Body of pancreas (tissue), 4 donors: ENCODE results near the gene POMC. TPM values are rescaled to one million over a fixed set of nuclear protein-coding genes. Genes with fewer than 3 reads are reported as not detected.

Experiments used
- ATAC-seq: fragments of 150-250 bp; one replicate; pipeline ENCODE4 v1.9.1; 2016
- DNase-seq, 4 donors: peaks; one replicate each; pipeline ENCODE4 v3.0.0-alpha.2; 2019
- H3K27ac ChIP-seq, 4 donors: fragments of 200-600 bp; sonication (generic); 1 replicate in 3 of 4; 2 replicates in 1 of 4; pipeline versions ENCODE4 v1.5.1 to v1.6.1; 2016 to 2019; ENCODE audit warnings: mild to moderate bottlenecking in 1 of 4, mixed read lengths in 1 of 4, moderate library complexity in 1 of 4
- H3K27me3 ChIP-seq, 2 donors: fragments of 200-600 bp; sonication (generic); one replicate each; pipeline ENCODE4 v1.6.0; 2016; ENCODE audit warnings: mild to moderate bottlenecking in 1 of 2
- H3K36me3 ChIP-seq, 2 donors: fragments of 200-600 bp; sonication (generic); replicated peaks in 1 of 2; 2 replicates each; pipeline ENCODE4 v1.5.1; 2016; ENCODE audit warnings: low read depth in 2 of 2; ENCODE audit not compliant: insufficient read depth in 1 of 2
- H3K4me1 ChIP-seq: fragments of 200-600 bp; sonication (generic); one replicate; pipeline ENCODE4 v1.6.0; 2016
- H3K4me3 ChIP-seq, 2 donors: fragments of 200-600 bp; sonication (generic); 1 replicate in 1 of 2; 2 replicates in 1 of 2; pipeline ENCODE4 v1.5.1; 2016 to 2019
- H3K9me3 ChIP-seq, 3 donors: fragments of 200-600 bp; sonication (generic); 1 replicate in 2 of 3; 2 replicates in 1 of 3; pipeline ENCODE4 v1.5.1; 2016
- POLR2A ChIP-seq, 3 donors: fragments of 450-650 bp; IDR thresholded peaks; one replicate each; pipeline ENCODE4 v1.6.1; 2016; ENCODE audit warnings: antibody characterized with exemption in 3 of 3, mild to moderate bottlenecking in 2 of 3
- WGBS, 2 donors: methylation state at CpG; one replicate each; pipeline ENCODE4 v1.1.5; 2017; 5-methylcytosine and 5-hydroxymethylcytosine counted together
- intact Hi-C: fragments of 100-400 bp; cut with DNase I; formaldehyde crosslinking; loops from one replicate; pipeline ENCODE4 v1.15.1; 2023
- total RNA-seq, 2 donors: library from RNA; depleted of rRNA; stranded (reverse); fragments of >200 nt; gene quantifications; one replicate each; pipeline ENCODE4 v1.1.0, GENCODE V29; 2016
- TF ChIP-seq, protein P1 (sequence below), 7 experiments: fragments of 450-650 bp in 4 of 7; fragments of 200-600 bp in 3 of 7; sonication (generic) in 3 of 7; IDR thresholded peaks; one replicate each; pipeline ENCODE4 v1.5.1; 2016 to 2019; ENCODE audit warnings: antibody characterized with exemption in 7 of 7

POMC gene
- total RNA-seq, 2 donors from 2014 or later, result 2.9 to 92.0 TPM

DNA sequence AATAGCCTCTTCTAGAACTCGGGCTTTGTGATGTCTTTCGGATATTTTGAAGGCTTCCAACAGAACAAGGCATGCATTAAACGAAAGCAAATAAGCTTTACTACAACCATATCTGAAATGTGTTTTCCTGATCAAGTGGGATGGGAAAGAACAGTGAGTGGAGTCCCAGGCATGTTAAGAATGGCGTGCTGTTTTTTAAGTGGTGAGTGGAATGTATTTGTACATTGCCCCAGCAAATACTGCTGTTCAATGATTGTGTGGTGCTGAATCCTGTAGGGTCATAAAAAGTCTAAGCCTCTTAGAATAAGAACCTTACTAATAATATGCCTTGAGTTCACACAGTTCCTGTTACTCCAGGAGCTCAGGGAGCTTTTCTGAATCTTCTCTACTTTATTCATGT is 52.5 kb downstream of the POMC start:
- Histone ChIP-seq H3K9me3 (no peaks in the 10 kb centered on the region), H3K4me3 (no peak overlapping the region), H3K27ac (no peak overlapping the region), H3K4me1 (no peaks in the 10 kb centered on the region), H3K27me3 (no peaks in the 10 kb centered on the region), H3K36me3 (no peaks in the 10 kb centered on the region)
- WGBS, 2 donors, result 84 to 86% methylated on average over 3 to 4 of the region's 4 CpGs
- DNase-seq, result no peak
- ATAC-seq, result no peak
- TF ChIP-seq, protein P1, sequence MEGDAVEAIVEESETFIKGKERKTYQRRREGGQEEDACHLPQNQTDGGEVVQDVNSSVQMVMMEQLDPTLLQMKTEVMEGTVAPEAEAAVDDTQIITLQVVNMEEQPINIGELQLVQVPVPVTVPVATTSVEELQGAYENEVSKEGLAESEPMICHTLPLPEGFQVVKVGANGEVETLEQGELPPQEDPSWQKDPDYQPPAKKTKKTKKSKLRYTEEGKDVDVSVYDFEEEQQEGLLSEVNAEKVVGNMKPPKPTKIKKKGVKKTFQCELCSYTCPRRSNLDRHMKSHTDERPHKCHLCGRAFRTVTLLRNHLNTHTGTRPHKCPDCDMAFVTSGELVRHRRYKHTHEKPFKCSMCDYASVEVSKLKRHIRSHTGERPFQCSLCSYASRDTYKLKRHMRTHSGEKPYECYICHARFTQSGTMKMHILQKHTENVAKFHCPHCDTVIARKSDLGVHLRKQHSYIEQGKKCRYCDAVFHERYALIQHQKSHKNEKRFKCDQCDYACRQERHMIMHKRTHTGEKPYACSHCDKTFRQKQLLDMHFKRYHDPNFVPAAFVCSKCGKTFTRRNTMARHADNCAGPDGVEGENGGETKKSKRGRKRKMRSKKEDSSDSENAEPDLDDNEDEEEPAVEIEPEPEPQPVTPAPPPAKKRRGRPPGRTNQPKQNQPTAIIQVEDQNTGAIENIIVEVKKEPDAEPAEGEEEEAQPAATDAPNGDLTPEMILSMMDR (IDR thresholded peaks at IDR 0.05), result no peak
- no peak for TF ChIP-seq POLR2A (IDR thresholded peaks at IDR 0.05)
- intact Hi-C loops, result no loop called here

DNA sequence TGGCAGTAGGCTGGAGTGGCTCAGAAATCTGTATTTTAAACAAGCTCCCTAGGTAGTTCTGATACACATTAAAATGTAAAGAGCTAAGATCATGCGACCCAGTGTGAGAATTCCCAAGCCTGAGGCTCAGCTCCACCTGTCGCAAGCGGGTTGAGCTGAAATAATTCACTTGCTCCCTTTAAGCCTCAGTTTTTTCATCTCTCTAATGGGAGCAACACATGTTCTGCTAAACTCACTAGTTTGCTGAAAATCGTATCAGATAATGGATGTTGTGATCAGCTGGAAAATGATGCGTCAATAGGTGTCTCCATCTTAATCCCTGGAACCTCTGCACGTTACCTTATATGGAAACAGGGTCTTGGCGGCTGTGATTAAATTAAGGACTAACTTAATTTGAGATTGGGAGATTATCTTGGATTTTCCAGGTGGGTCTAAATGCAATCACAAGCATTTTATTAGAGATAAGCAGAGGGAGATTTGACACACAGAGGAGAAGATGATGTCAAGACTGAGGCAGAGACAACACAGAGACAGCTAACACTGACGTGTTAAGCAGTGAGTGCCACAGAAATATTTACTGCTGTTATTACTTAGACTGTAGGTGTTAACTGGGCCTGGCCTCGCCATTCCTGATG is 53.0 kb downstream of the POMC start:
- Histone ChIP-seq H3K36me3 (no peaks in the 10 kb centered on the region), H3K4me3 (no peak overlapping the region), H3K9me3 (no peaks in the 10 kb centered on the region), H3K4me1 (no peaks in the 10 kb centered on the region), H3K27ac (no peak overlapping the region), H3K27me3 (no peaks in the 10 kb centered on the region)
- TF ChIP-seq POLR2A (IDR thresholded peaks at IDR 0.05), result no peak
- TF ChIP-seq, protein P1 (IDR thresholded peaks at IDR 0.05), result no peak
- intact Hi-C loops, result no loop called here
- DNase-seq (no peak), ATAC-seq (no peak)
- WGBS, 2 donors, result 82 to 91% methylated on average over 9 of the region's 9 CpGs

DNA sequence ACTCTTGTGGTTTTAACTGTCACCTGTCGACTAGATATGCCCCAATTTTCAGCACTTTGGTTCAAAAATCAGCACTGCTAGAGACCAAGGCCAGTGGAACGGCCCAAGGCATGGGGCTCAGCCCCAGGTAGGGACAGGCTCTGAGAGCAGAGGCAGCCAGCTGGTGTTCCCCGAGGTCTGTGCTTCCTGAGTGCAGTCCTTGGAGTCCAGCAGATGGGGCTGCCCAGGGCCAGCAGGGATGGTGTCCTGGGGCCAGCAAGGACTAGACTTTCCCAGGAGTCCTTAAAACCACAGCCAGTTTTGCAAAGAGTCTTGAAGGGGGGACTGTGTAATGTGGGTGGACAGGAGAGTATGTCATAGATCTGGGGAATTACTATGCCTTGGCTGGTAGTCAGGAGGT is 56.3 kb downstream of the POMC start:
- intact Hi-C loops, result no loop called here
- H3K27me3 ChIP-seq, result no peaks in the 10 kb centered on the region
- 89 to 90% methylated on average over 2 to 3 of the region's 3 CpGs for WGBS, 2 donors
- H3K36me3 ChIP-seq, result no peaks in the 10 kb centered on the region
- no peak overlapping the region for H3K27ac ChIP-seq
- ATAC-seq (no peak), DNase-seq (no peak)
- H3K4me1 ChIP-seq, result no peaks in the 10 kb centered on the region
- TF ChIP-seq, protein P1 (IDR thresholded peaks at IDR 0.05), result no peak
- no peak for TF ChIP-seq POLR2A (IDR thresholded peaks at IDR 0.05)
- H3K4me3 ChIP-seq, result no peak overlapping the region
- H3K9me3 ChIP-seq, result no peaks in the 10 kb centered on the region

Other genes with a start within 250 kb of the POMC start
- 10 to 100 TPM; 17.1 to 63.9 TPM for gene ADCY3, start 248.3 kb downstream of the POMC start, total RNA-seq
- 10 to 100 TPM; 11.4 to 58.7 TPM for gene DNAJC27, start 196.6 kb downstream of the POMC start, total RNA-seq
- gene EFR3B, start 126.5 kb downstream of the POMC start, total RNA-seq, result under 1 TPM; under 0.01 to 0.52 TPM
- 10 to 100 TPM; 18.7 to 27.4 TPM for gene DNMT3A, start 173.3 kb upstream of the POMC start, total RNA-seq